HG03565 (cell line): ENCODE results near the gene FKBP10.
"Not testable (repeated sequence)": the region's sequence is repeated elsewhere in the genome, so short reads cannot be mapped to it uniquely, and the experiment has no call there.

Experiments
- ATAC-seq: cut with Tn5 transposase; IDR thresholded peaks from one replicate; pipeline ENCODE4 v1.9.1; 2021; ENCODE audit warnings: mild to moderate bottlenecking, moderate library complexity; ENCODE audit not compliant: unreplicated experiment

FKBP10 gene

GRCh38 chr17:41836550-41837196 is 23.9 kb downstream of the FKBP10 start:
- no peak for ATAC-seq

- ATAC-seq, result no peak
These were observed 25.1 kb downstream of the FKBP10 start, which contains the start of gene KLHL10 for GRCh38 chr17:41837761-41838538. KLHL10 (plus strand) TSS chr17:41837825; CDS start chr17:41837933, 108 bp downstream.

- not testable (repeated sequence) for ATAC-seq
These were observed 26.6 kb downstream of the FKBP10 start for GRCh38 chr17:41839448-41839847.

GRCh38 chr17:41840781-41841180 is 28.0 kb downstream of the FKBP10 start:
- not testable (repeated sequence) for ATAC-seq

GRCh38 chr17:41844971-41845370 is 32.2 kb downstream of the FKBP10 start:
- ATAC-seq, result no peak

GRCh38 chr17:41848788-41849187 is 36.0 kb downstream of the FKBP10 start:
- no peak for ATAC-seq

GRCh38 chr17:41849251-41849990 is 36.6 kb downstream of the FKBP10 start:
- no peak for ATAC-seq

- ATAC-seq, result not testable (repeated sequence)
These were observed 38.6 kb downstream of the FKBP10 start for GRCh38 chr17:41851382-41851781.

- ATAC-seq, result no peak
These were observed 47.6 kb downstream of the FKBP10 start for GRCh38 chr17:41860254-41860931.

GRCh38 chr17:41863074-41863848 is 50.5 kb downstream of the FKBP10 start:
- ATAC-seq, result no peak

GRCh38 chr17:41864498-41864835 is 51.7 kb downstream of the FKBP10 start:
- ATAC-seq, result no peak

- ATAC-seq, result peak; percentile 81
These were observed 52.2 kb downstream of the FKBP10 start, which contains the start of gene KLHL11 for GRCh38 chr17:41864836-41865595. KLHL11 (minus strand) TSS chr17:41865423; CDS start chr17:41865370, 53 bp downstream.

GRCh38 chr17:41865596-41865893 is 52.7 kb downstream of the FKBP10 start:
- ATAC-seq, result no peak

GRCh38 chr17:41868568-41868967 is 55.8 kb downstream of the FKBP10 start:
- no peak for ATAC-seq

- ATAC-seq, result no peak
These were observed 56.6 kb downstream of the FKBP10 start for GRCh38 chr17:41869426-41869825.

- ATAC-seq, result no peak
These were observed 57.3 kb downstream of the FKBP10 start for GRCh38 chr17:41870097-41870496.

GRCh38 chr17:41870627-41871026 is 57.8 kb downstream of the FKBP10 start:
- no peak for ATAC-seq

- no peak for ATAC-seq
These were observed 59.0 kb downstream of the FKBP10 start for GRCh38 chr17:41871789-41872188.
